HL-60/S4 (cell line): ENCODE measurements around the gene NDUFB2.
"Not testable (repeated sequence)": the region's sequence is repeated elsewhere in the genome, so short reads cannot be mapped to it uniquely, and the experiment has no call there.

Experiments
- in situ Hi-C: fragments of 300-500 bp; cut with MboI; formaldehyde crosslinking; loops from 2 replicates; pipeline ENCODE4 v1.14.3; 2022; ENCODE audit warnings: low sequenced_read_pairs

NDUFB2 gene

DNA sequence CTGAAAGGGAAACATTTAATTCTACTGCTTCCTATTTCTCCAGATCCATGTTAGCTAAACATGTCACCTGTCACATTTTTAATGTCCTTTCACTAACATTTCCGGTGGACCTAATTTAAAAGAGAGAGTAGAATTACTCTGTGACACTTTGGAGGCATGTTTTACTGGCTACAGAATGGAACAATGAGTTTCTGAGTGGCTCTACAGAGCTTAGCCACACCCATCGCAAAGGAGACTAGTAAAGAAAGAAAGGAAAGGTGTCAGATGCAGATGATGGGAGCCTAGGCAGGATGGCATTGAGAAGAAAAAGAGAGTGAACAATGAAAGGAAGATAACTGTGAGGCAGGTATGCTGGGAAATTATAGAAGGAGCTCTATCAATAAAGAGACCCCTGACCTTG, 35.9 kb downstream of the NDUFB2 start:
- in situ Hi-C loops, result no loop called here

DNA sequence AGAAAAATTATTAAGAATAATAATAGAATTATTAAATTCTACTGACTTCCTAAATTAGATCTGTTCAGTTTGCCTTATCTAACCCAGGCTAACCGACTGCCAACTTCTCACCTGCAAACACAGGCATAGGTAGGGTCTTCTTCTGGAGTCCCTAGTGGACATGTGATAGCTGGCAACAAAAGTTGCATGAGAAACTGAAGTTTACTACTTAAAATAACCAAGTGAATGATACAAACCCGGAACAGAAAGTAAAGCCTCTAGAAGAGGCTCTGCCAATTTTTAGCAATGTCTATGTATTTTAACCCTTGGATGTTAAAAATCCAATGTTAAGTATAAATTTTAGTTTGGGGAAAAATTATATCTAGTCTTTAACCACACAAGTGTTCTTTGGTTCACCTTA, 37.6 kb downstream of the NDUFB2 start:
- in situ Hi-C loops, result no loop called here

DNA sequence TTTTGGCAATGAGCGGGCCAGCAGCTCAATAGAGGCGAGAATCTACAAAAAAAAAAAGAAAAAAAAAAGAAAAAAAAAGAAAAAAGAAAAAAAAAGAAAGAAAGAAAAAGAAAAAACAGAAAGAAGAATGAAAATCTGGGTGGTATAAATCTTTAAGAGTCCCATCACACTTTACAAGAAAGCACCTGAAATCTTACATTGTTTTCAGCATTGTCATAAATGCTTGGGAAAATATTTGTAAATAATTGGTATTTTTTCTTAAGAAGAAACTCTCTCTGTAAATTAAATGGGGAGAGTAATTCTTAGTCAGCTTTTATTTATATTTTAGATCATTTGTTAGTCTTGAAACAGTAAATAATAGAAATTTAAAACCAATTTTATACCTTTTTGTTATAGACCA, 38.2 kb downstream of the NDUFB2 start:
- in situ Hi-C loops, result no loop called here

DNA sequence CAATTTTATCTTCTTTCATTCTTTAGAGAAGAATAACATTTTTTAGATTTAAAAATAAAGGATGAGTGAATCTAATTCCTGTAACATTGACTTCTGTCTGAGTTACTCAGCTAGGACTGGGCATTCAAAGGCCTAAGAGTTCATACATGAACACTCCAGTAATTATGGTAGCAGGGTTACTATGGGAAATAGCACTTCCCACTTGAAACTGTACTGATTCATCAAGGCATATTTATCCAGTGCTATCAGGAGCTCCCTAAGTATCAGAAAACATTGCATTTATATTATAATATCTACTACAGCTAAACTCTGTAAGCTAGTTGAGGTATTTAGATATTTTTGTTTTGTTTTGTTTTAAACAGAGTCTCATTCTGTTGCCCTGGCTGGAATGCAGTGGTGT, 41.8 kb downstream of the NDUFB2 start:
- in situ Hi-C loops, result no loop called here

DNA sequence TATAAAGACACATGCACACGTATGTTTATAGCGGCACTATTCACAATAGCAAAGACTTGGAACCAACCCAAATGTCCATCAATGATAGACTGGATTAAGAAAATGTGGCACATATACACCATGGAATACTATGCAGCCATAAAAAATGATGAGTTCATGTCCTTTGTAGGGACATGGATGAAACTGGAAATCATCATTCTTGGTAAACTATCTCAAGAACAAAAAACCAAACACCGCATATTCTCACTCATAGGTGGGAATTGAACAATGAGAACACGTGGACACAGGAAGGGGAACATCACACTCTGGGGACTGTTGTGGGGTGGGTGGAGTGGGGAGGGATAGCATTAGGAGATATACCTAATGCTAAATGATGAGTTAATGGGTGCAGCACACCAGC, 46.7 kb downstream of the NDUFB2 start:
- in situ Hi-C loops, result not testable (repeated sequence)

DNA sequence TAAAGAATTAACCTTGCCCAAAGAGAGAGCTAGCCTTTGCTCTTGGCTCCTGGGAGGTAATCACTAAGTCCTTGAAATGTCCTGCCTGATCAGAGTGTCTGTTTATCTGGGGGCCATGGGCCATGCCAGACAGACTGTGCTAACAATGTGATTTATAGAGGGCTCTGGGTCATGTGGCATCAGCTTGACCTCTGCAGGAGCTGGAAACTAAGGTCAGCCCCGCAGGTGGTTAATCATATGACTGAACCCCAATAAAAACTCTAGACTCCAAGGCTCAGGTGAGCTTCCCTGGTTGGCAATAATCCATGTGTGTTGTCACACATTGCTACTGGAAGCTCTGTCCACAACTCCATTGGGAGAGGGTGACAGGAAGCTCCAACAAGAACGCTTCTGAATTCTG, 47.5 kb downstream of the NDUFB2 start:
- in situ Hi-C loops, result no loop called here

DNA sequence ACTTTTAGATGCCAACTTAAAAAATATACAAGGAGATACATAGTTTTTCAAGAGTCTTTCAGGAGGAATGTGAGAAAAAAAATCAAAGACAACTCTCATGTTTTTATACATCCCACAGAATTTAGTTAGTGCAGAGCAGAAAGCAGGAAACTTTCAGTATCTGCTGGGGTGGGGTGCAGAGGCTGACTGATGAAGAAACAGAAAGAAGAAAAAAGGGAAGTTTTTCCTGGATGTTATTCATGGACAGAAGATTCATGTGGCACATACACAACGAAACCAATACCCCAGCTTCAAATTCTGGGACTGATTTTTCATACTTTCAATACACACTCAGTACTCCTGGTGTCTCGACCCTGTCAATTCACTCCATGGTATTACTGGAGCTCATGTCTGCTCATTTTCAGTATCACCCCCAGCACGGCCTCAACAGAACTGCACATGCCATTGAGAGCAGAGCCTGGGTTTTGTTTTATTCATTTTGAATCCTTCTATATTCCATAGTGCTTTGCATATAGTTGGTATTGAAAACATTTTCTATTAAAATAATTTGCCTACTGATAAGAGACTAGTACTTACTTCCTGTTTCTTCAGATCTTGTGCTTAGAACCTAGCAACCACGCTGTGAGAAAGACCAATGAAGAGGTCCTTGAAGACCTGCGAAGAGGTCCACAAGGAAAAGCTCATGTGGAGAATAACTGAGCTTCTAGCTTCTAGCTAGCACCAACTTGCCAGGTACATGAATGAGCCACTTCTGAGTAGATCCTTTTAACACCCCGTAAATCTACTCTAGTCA, 49.0 kb downstream of the NDUFB2 start:
- in situ Hi-C loops, result no loop called here

DNA sequence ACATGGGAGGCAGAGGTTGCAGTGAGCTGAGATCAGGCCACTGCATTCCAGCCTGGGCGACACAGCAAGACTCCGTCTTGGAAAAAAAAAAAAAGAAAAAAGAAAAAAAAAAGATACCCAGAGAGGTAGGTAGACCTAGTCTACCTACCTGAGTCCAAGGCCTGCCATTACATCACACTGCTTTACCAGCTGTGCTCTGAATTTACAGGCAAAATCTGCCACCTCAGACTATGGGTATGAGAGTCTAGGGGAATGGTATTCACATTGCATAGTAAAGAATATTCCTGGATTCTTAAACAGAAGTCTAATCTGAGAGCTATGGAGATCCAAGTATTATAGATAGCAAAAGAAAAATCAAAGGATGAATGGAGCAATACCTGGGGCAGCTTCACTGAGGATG, 50.2 kb downstream of the NDUFB2 start:
- in situ Hi-C loops, result no loop called here

DNA sequence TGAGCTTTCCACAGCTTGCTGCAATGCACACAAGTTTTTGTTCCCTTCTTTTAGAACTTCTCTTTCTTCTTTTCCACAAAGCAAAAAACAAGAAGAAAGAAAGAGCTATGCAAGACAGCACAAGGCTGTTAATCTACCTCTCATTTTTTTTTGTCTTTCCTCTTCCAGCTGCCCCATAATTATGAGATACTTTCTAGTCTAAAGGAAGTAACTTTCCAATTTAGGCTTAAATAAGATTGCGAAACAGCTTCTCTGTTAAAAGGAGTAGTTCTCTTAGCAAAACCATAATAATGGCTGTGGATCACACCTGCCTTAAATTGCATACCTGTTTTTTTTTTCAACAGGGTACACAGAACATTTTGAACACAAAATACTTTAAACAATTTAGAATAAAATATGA, 56.0 kb downstream of the NDUFB2 start:
- in situ Hi-C loops, result no loop called here

DNA sequence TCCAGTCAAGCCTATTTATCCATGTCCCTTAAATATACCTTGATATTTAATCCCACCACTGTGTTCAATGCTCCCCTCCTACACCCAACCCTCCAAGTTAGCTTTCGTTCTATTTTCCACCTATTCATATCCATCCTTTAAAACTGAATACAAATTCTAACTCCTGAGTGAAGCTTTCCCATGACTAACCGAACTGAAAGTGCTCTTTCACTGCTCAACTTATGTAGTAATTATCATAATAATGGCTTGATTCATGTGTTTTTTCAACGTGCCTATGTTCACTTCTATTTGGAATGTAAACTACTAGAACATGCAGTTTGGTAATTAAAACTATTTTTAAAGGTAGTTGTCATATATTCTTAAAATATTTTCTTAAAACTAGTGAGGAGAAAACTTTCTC, 58.0 kb downstream of the NDUFB2 start:
- in situ Hi-C loops, result no loop called here
